HCT116 (cell line): ENCODE data around the gene DGKG. TPM values are rescaled to one million over a fixed set of nuclear protein-coding genes. Genes with fewer than 3 reads are reported as not detected.

Experiments used
- ATAC-seq: fragments of 200-7000 bp; cut with Tn5 transposase; 2 replicates; pipeline ENCODE4 v1.9.1; 2020; ENCODE audit warnings: mild to moderate bottlenecking, moderate library complexity
- BruUV-seq: library from RNA; stranded (reverse); fragments of 400-500 nt; replicated peaks from 2 replicates; lab custom pipeline; 2021; lab: Mats Ljungman, UMichigan
- CTCF ChIA-PET: fragments of 300-600 bp; sonication (Branson Sonifier 250); formaldehyde crosslinking; loops from one replicate; lab custom pipeline; 2021; ENCODE audit warnings: antibody characterized with exemption; lab: Charles Lee
- POLR2A ChIA-PET: fragments of 300-600, 350-600 bp; sonication (Branson Sonifier 250); formaldehyde crosslinking; loops from one replicate; lab custom pipeline; 2021; ENCODE audit warnings: antibody characterized with exemption; lab: Charles Lee
- RAD21 ChIA-PET, 2 experiments: fragments of 300-600 bp; sonication (Branson Sonifier 250); formaldehyde crosslinking; loops; one replicate each; lab custom pipeline; 2023; ENCODE audit warnings: low total read pairs in 2 of 2; ENCODE audit not compliant: uncharacterized antibody in 2 of 2, unreplicated experiment in 2 of 2, low non-redundant PET in 1 of 2; lab: Charles Lee
- DNase-seq: peaks from one replicate; pipeline ENCODE4 v3.0.0-alpha.2; 2010; ENCODE audit warnings: low read depth, low spot score
- H2AFZ ChIP-seq: fragments of 200-600 bp; shearing (Covaris generic), sonication (generic); 2 replicates; pipeline ENCODE4 v1.6.1; 2017; ENCODE audit warnings: low read depth, mixed run types, mixed read lengths, antibody characterized with exemption, low read length; ENCODE audit not compliant: poor library complexity, severe bottlenecking
- H3K27ac ChIP-seq: 2 replicates; pipeline ENCODE4 v1.5.1; 2012; ENCODE audit warnings: low read depth, low read length
- H3K27me3 ChIP-seq: fragments of 200-600 bp; sonication (generic); 2 replicates; pipeline ENCODE4 v1.6.1; 2016; ENCODE audit warnings: mixed run types, low read length, mixed read lengths; ENCODE audit not compliant: insufficient read depth
- H3K36me3 ChIP-seq, 2 experiments: fragments of 200-500 bp in 1 of 2; fragments of 200-600 bp in 1 of 2; sonication (Bioruptor generic) in 1 of 2; sonication (generic) in 1 of 2; 2 replicates each; pipeline versions ENCODE4 v1.5.1 to v1.6.1; 2014 to 2016; ENCODE audit warnings: low read length in 2 of 2, inconsistent platforms in 1 of 2, mixed read lengths in 1 of 2, mixed run types in 1 of 2; ENCODE audit not compliant: insufficient read depth in 2 of 2, control insufficient read depth in 1 of 2
- H3K4me1 ChIP-seq, 2 experiments: fragments of 200-600 bp in 1 of 2; sonication (generic) in 1 of 2; 2 replicates each; pipeline versions ENCODE4 v1.5.1 to v1.6.1; 2012 to 2017; ENCODE audit warnings: low read length in 2 of 2, inconsistent platforms in 1 of 2, mild to moderate bottlenecking in 1 of 2, mixed read lengths in 1 of 2, mixed run types in 1 of 2, moderate library complexity in 1 of 2; ENCODE audit not compliant: insufficient read depth in 2 of 2, control insufficient read depth in 1 of 2
- H3K4me2 ChIP-seq: fragments of 200-600 bp; sonication (generic); 2 replicates; pipeline ENCODE4 v1.6.1; 2017; ENCODE audit warnings: mixed run types, low read length, mixed read lengths
- H3K4me3 ChIP-seq, 2 experiments: fragments of 200-600 bp in 1 of 2; sonication (generic) in 1 of 2; replicated peaks in 1 of 2; 2 replicates each; pipeline ENCODE4 v1.5.1; 2011 to 2016; ENCODE audit warnings: low read length in 2 of 2, control low read depth in 1 of 2, low read depth in 1 of 2, mild to moderate bottlenecking in 1 of 2, mixed read lengths in 1 of 2, mixed run types in 1 of 2
- H3K79me2 ChIP-seq: fragments of 200-600 bp; sonication (generic); 2 replicates; pipeline ENCODE4 v1.6.1; 2017; ENCODE audit warnings: mild to moderate bottlenecking, mixed run types, low read length, moderate library complexity, mixed read lengths; ENCODE audit not compliant: insufficient read depth
- H3K9ac ChIP-seq: fragments of 200-600 bp; sonication (generic); 2 replicates; pipeline ENCODE4 v1.6.1; 2016; ENCODE audit warnings: low read length, mixed read lengths
- H3K9me2 ChIP-seq: fragments of 200-600 bp; sonication (generic), shearing (Covaris generic); 2 replicates; pipeline ENCODE4 v1.6.1; 2017; ENCODE audit warnings: mixed run types, mild to moderate bottlenecking, moderate library complexity; ENCODE audit not compliant: insufficient read depth
- H3K9me3 ChIP-seq, 2 experiments: fragments of 200-500 bp in 1 of 2; fragments of 200-600 bp in 1 of 2; sonication (Bioruptor generic) in 1 of 2; sonication (generic) in 1 of 2; 2 replicates each; pipeline ENCODE4 v1.6.1; 2014 to 2017; ENCODE audit warnings: low read length in 2 of 2, mixed read lengths in 2 of 2, inconsistent platforms in 1 of 2, low read depth in 1 of 2, mild to moderate bottlenecking in 1 of 2, mixed run types in 1 of 2, moderate library complexity in 1 of 2; ENCODE audit not compliant: control insufficient read depth in 1 of 2, insufficient read depth in 1 of 2
- H4K20me1 ChIP-seq: fragments of 200-600 bp; sonication (generic), shearing (Covaris generic); 2 replicates; pipeline ENCODE4 v1.6.1; 2017; ENCODE audit warnings: mixed run types, mild to moderate bottlenecking, moderate library complexity; ENCODE audit not compliant: insufficient read depth
- CEBPB ChIP-seq: IDR thresholded peaks from 2 replicates; pipeline ENCODE4 v1.6.1; 2012; ENCODE audit warnings: low read depth
- CTCF ChIP-seq, 3 experiments: fragments of 200-600 bp in 1 of 3; sonication (generic) in 1 of 3; IDR thresholded peaks in 2 of 3; conservative IDR thresholded peaks in 1 of 3; 2 replicates each; pipeline ENCODE4 v1.5.1; 2012 to 2017; ENCODE audit warnings: low read depth in 2 of 3, low read length in 2 of 3, antibody characterized with exemption in 1 of 3, borderline replicate concordance in 1 of 3, control low read depth in 1 of 3, mild to moderate bottlenecking in 1 of 3, mixed read lengths in 1 of 3, mixed run types in 1 of 3, moderate library complexity in 1 of 3; ENCODE audit not compliant: insufficient read depth in 1 of 3
- EGR1 ChIP-seq: IDR thresholded peaks from 2 replicates; pipeline ENCODE4 v1.6.1; 2012; ENCODE audit warnings: low read depth
- ELF1 ChIP-seq: IDR thresholded peaks from 2 replicates; pipeline ENCODE4 v1.6.1; 2012; ENCODE audit warnings: low read depth, borderline replicate concordance
- EZH2 ChIP-seq: fragments of 200-600 bp; sonication (generic); IDR thresholded peaks from 2 replicates; pipeline ENCODE4 v1.6.1; 2017; ENCODE audit warnings: antibody characterized with exemption, mixed run types
- EZH2phosphoT487 ChIP-seq: fragments of 200-600 bp; IDR thresholded peaks from 2 replicates; pipeline ENCODE4 v1.6.1; 2018; ENCODE audit warnings: antibody characterized with exemption, borderline replicate concordance
- FOSL1 ChIP-seq: IDR thresholded peaks from 2 replicates; pipeline ENCODE4 v1.6.1; 2012; ENCODE audit warnings: low read depth
- JUND ChIP-seq: IDR thresholded peaks from 2 replicates; pipeline ENCODE4 v1.6.1; 2012
- POLR2AphosphoS5 ChIP-seq: IDR thresholded peaks from 2 replicates; pipeline ENCODE4 v1.6.1; 2011; ENCODE audit warnings: mild to moderate bottlenecking, low read depth, low read length, moderate library complexity
- RAD21 ChIP-seq: IDR thresholded peaks from 2 replicates; pipeline ENCODE4 v1.6.1; 2012; ENCODE audit warnings: low read depth, mild to moderate bottlenecking
- SIN3A ChIP-seq: IDR thresholded peaks from 2 replicates; pipeline ENCODE4 v1.6.1; 2012; ENCODE audit warnings: low read depth
- SRF ChIP-seq: IDR thresholded peaks from 2 replicates; pipeline ENCODE4 v1.6.1; 2012; ENCODE audit warnings: low read depth
- TCF7L2 ChIP-seq: IDR thresholded peaks from 2 replicates; pipeline ENCODE4 v1.7.0; 2011; ENCODE audit warnings: borderline replicate concordance, inconsistent platforms; ENCODE audit not compliant: insufficient read depth, insufficient read length; ENCODE audit errors: extremely low read depth
- YY1 ChIP-seq: IDR thresholded peaks from 2 replicates; pipeline ENCODE4 v1.6.1; 2011; ENCODE audit warnings: low read length, low read depth, moderate library complexity, mild to moderate bottlenecking; ENCODE audit not compliant: insufficient replicate concordance; ENCODE audit errors: extremely low read depth
- ZBTB33 ChIP-seq: IDR thresholded peaks from 2 replicates; pipeline ENCODE4 v1.6.1; 2011; ENCODE audit warnings: mild to moderate bottlenecking, low read length, moderate library complexity; ENCODE audit not compliant: insufficient replicate concordance; ENCODE audit errors: extremely low read depth
- intact Hi-C: fragments of 100-400 bp; cut with micrococcal nuclease; formaldehyde crosslinking; loops from 2 replicates; pipeline ENCODE4 v1.10.0; 2022
- total RNA-seq: library from RNA; stranded (reverse); gene quantifications from one replicate; pipeline ENCODE4 v1.2.1, GENCODE V29; 2021; ENCODE audit not compliant: unreplicated experiment
- TF ChIP-seq, protein P1 (sequence below): IDR thresholded peaks from 2 replicates; pipeline ENCODE4 v1.6.1; 2012
- TF ChIP-seq, protein P2 (sequence below): IDR thresholded peaks from 2 replicates; pipeline ENCODE4 v1.6.1; 2012

Gene DGKG
- total RNA-seq, 1 experiment from 2014 or later: 4.8 TPM

DNA sequence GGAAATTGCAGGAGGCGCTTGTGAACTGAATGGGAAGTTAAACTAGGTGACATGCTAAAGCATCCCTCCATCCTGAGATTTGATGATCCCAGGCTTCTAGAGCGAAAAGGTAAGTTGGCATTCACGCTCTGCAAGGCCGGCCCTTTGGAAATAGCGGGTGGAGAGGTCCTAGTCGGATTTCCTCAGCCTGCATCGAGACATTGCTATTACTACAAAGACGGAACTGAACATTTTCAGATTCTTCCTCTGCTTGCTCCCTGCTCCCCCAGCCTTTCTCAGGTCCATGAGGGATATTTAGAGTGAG, 77.7 kb downstream of the DGKG start:
- no peaks in the 10 kb centered on the region for H3K4me1 ChIP-seq
- TF ChIP-seq JUND (no peak), ELF1 (no peak), FOSL1 (no peak), SIN3A (no peak)
- TF ChIP-seq, protein P1, sequence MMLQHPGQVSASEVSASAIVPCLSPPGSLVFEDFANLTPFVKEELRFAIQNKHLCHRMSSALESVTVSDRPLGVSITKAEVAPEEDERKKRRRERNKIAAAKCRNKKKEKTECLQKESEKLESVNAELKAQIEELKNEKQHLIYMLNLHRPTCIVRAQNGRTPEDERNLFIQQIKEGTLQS: no peak
- TF ChIP-seq, all 23 proteins: peak for 0
- H3K4me2 ChIP-seq: no peak overlapping the region
- H3K9me2 ChIP-seq: no peaks in the 10 kb centered on the region
- intact Hi-C loops: no loop called here
- no peak overlapping the region for H3K9ac ChIP-seq
- H3K27ac ChIP-seq: no peak overlapping the region
- RAD21 ChIA-PET: no interaction called here
- no peaks in the 10 kb centered on the region for H3K36me3 ChIP-seq
- H3K4me3 ChIP-seq: no peak overlapping the region
- H2AFZ ChIP-seq: no peak overlapping the region
- H3K9me3 ChIP-seq: no peaks in the 10 kb centered on the region
- DNase-seq (no peak), ATAC-seq (no peak)
- BruUV-seq: no TSS peak
- H4K20me1 ChIP-seq: no peaks in the 10 kb centered on the region
- POLR2A ChIA-PET: no interaction called here
- no peaks in the 10 kb centered on the region for H3K79me2 ChIP-seq
- CTCF ChIA-PET: no interaction called here
- no peaks in the 10 kb centered on the region for H3K27me3 ChIP-seq

- Histone ChIP-seq H4K20me1 (no peaks in the 10 kb centered on the region), H3K9me3 (no peaks in the 10 kb centered on the region), H3K9me2 (no peaks in the 10 kb centered on the region), H3K4me3 (no peak overlapping the region), H3K79me2 (no peaks in the 10 kb centered on the region), H3K36me3 (no peaks in the 10 kb centered on the region), H2AFZ (no peak overlapping the region), H3K4me1 (no peaks in the 10 kb centered on the region), H3K4me2 (no peak overlapping the region), H3K9ac (no peak overlapping the region), H3K27ac (no peak overlapping the region), H3K27me3 (no peaks in the 10 kb centered on the region)
- BruUV-seq: no TSS peak
- ATAC-seq: no peak
- POLR2A ChIA-PET: no interaction called here
- CTCF ChIA-PET: no interaction called here
- RAD21 ChIA-PET: no interaction called here
- intact Hi-C loops: no loop called here
- DNase-seq: no peak
- TF ChIP-seq JUND (no peak), POLR2AphosphoS5 (no peak), YY1 (no peak), EGR1 (no peak), TCF7L2 (no peak), CEBPB (no peak), EZH2phosphoT487 (no peak), ZBTB33 (no peak), SRF (no peak), EZH2 (no peak), FOSL1 (no peak), RAD21 (no peak), ELF1 (no peak), CTCF (IDR thresholded peaks at IDR 0.05 in 2 of 3, conservative IDR thresholded peaks at IDR 0.05 in 1 of 3; ENCODE audit: borderline replicate concordance in 1 of 3, insufficient read depth in 1 of 3, low read depth in 2 of 3, low read length in 2 of 3) (no peak)
- TF ChIP-seq, protein P2, sequence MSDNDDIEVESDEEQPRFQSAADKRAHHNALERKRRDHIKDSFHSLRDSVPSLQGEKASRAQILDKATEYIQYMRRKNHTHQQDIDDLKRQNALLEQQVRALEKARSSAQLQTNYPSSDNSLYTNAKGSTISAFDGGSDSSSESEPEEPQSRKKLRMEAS: no peak
Measured at GRCh38 chr3:186283651-186284348, 78.2 kb downstream of the DGKG start.
